Measurements from ENCODE around the gene GAREM1.
"Not testable (repeated sequence)": the region's sequence is repeated elsewhere in the genome, so short reads cannot be mapped to it uniquely, and the experiment has no call there.

Gene GAREM1

DNA sequence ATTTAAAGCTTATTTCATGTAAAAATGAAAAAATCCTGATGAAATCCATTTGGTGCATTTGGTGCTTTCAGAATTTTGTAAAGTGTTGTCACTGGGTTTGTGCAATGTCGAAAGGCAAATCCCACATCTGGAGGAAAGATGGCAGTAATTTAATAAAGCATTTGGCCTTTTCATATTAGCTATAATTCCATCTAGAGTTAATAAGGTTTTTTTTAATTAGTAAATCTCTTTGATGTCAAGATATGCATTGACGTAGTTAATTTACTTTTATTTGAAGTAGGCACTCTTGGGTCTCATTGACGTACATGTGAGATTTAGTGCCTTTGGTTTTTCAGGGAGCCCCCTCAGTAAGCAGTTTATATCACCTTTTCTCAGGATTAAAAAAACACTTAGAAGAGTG is 12.3 kb upstream of the GAREM1 start:
- TF ChIP-seq, protein P1, sequence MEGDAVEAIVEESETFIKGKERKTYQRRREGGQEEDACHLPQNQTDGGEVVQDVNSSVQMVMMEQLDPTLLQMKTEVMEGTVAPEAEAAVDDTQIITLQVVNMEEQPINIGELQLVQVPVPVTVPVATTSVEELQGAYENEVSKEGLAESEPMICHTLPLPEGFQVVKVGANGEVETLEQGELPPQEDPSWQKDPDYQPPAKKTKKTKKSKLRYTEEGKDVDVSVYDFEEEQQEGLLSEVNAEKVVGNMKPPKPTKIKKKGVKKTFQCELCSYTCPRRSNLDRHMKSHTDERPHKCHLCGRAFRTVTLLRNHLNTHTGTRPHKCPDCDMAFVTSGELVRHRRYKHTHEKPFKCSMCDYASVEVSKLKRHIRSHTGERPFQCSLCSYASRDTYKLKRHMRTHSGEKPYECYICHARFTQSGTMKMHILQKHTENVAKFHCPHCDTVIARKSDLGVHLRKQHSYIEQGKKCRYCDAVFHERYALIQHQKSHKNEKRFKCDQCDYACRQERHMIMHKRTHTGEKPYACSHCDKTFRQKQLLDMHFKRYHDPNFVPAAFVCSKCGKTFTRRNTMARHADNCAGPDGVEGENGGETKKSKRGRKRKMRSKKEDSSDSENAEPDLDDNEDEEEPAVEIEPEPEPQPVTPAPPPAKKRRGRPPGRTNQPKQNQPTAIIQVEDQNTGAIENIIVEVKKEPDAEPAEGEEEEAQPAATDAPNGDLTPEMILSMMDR (IDR thresholded peaks at IDR 0.05), result no peak
- peaks cover 8% of the 10 kb centered on the region for H3K4me1 Mint-ChIP-seq
- H3K4me3 Mint-ChIP-seq, result no peak overlapping the region
- H3K27me3 Mint-ChIP-seq (ENCODE audit: low read depth, poor library complexity), result no peaks in the 10 kb centered on the region
- H3K27ac Mint-ChIP-seq, result no peak overlapping the region
- no peaks in the 10 kb centered on the region for H3K9me3 Mint-ChIP-seq
- DNase-seq, result no peak
- no peaks in the 10 kb centered on the region for H3K36me3 Mint-ChIP-seq (ENCODE audit: low read depth)

DNA sequence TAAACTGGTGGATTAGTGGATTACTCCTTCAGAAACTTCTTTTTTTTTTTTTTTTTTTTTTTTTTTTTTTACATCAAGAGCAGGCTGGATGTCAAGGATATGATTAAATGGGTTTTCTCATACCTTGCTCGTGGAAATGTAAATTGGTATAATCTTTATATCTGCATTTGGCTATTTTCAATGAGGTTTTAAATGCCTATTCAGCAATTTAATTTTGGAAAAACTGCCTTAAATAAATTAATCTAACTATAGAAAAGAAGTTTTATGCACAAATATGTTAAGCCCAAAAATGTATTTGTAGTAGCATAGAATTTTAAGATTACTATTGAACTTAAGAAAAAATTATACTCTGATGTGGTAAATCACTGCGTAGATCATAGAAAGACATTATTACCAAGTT is 11.4 kb upstream of the GAREM1 start:
- Mint-ChIP-seq H3K27ac (no peak overlapping the region), H3K9me3 (no peaks in the 10 kb centered on the region), H3K36me3 (ENCODE audit: low read depth) (no peaks in the 10 kb centered on the region), H3K4me1 (peaks cover 4% of the 10 kb centered on the region), H3K4me3 (no peak overlapping the region), H3K27me3 (ENCODE audit: low read depth, poor library complexity) (no peaks in the 10 kb centered on the region)
- TF ChIP-seq, protein P1 (IDR thresholded peaks at IDR 0.05), result no peak
- no peak for DNase-seq

DNA sequence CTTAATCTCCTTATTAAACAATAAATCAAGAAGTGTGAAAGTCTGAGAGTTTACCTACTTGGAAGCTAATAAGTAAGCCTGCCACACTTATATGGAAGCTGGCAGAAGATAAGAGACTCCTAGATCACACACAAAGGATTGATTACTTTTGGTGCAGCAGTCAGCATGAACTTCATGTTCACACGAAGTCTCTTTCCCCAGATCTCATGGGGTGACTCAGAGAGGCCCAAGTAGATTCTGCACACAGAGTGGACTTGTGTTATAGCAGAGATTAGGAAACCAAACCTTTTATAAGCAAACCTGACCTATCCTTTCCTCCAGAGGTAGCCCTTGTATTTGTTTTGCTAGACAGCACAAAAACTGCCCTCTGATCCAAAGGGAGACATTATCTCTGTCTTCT is 9.9 kb upstream of the GAREM1 start:
- H3K27ac Mint-ChIP-seq, result no peak overlapping the region
- no peaks in the 10 kb centered on the region for H3K36me3 Mint-ChIP-seq (ENCODE audit: low read depth)
- TF ChIP-seq, protein P1 (IDR thresholded peaks at IDR 0.05), result no peak
- H3K9me3 Mint-ChIP-seq, result no peaks in the 10 kb centered on the region
- no peak for DNase-seq
- H3K27me3 Mint-ChIP-seq (ENCODE audit: low read depth, poor library complexity), result peaks cover 3% of the 10 kb centered on the region
- H3K4me3 Mint-ChIP-seq, result no peak overlapping the region
- H3K4me1 Mint-ChIP-seq, result peaks cover 4% of the 10 kb centered on the region

DNA sequence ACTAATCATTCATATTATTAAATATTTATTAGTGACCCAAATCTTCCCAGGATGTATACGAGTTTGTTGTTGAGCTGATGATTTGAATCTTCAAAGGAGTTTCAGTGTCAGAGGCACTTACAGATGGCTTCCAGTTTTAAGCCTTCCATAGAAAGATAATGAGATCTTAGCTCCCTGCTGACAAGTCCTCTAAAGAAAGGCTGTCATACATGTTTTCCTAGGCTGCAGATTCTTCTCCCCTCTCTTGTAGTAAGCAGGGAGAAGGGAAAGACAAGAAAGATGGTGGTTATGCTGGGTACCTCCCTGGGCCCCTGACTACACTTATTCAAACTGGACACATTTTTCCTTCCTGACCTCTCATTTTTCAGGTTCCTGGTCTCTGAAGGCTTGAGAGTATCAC is 8.1 kb upstream of the GAREM1 start:
- Mint-ChIP-seq H3K27ac (no peak overlapping the region), H3K36me3 (ENCODE audit: low read depth) (no peaks in the 10 kb centered on the region), H3K27me3 (ENCODE audit: low read depth, poor library complexity) (peaks cover 5% of the 10 kb centered on the region), H3K4me3 (no peak overlapping the region), H3K4me1 (peaks cover 4% of the 10 kb centered on the region), H3K9me3 (no peaks in the 10 kb centered on the region)
- no peak for DNase-seq
- TF ChIP-seq, protein P1 (IDR thresholded peaks at IDR 0.05), result no peak

DNA sequence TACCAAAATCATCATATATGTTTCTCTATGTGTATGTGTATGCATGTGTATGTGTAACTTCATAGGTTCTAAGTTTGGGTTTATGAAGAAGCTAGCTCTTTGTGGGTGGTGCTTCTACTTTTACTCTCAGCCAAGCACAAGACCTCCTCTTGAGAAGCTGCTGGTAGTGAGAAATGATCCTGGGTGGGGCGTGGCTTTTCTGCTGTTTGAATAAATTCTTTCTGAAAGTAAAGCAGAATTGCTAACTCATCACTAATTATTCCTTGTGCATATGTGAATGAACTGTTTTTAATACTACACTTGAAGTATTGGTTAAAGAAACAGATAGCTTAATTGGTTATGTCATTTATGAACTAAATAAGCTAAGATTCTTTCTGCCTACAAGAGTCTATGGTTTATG is 7.6 kb upstream of the GAREM1 start:
- DNase-seq, result no peak
- Mint-ChIP-seq H3K9me3 (no peaks in the 10 kb centered on the region), H3K4me1 (peaks cover 4% of the 10 kb centered on the region), H3K36me3 (ENCODE audit: low read depth) (no peaks in the 10 kb centered on the region), H3K27me3 (ENCODE audit: low read depth, poor library complexity) (peaks cover 10% of the 10 kb centered on the region), H3K27ac (no peak overlapping the region), H3K4me3 (no peak overlapping the region)
- TF ChIP-seq, protein P1 (IDR thresholded peaks at IDR 0.05), result no peak

DNA sequence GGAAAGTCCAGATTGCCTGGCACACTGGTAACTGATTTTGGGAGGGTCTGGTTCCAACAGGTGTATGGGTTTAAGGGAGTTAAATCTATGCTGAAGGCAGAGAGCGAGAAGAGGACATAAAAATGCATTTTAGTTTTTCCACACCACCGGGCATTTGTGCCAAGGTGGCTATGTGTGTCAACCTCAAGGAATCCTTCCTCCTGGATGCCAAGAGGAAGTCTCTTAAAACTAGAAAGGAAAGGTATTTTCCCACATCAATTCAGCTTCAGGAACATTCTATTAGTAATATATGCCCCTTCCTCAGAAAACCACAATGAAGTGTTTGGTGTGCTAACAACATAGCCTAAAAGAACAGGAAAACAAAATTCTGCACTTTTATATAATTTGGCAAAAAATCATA is 5.4 kb upstream of the GAREM1 start:
- Mint-ChIP-seq H3K36me3 (ENCODE audit: low read depth) (no peaks in the 10 kb centered on the region), H3K27me3 (ENCODE audit: low read depth, poor library complexity) (peaks cover 22% of the 10 kb centered on the region), H3K27ac (no peak overlapping the region), H3K4me1 (peaks cover 15% of the 10 kb centered on the region), H3K4me3 (no peak overlapping the region), H3K9me3 (no peaks in the 10 kb centered on the region)
- no peak for DNase-seq
- TF ChIP-seq, protein P1 (IDR thresholded peaks at IDR 0.05), result no peak

DNA sequence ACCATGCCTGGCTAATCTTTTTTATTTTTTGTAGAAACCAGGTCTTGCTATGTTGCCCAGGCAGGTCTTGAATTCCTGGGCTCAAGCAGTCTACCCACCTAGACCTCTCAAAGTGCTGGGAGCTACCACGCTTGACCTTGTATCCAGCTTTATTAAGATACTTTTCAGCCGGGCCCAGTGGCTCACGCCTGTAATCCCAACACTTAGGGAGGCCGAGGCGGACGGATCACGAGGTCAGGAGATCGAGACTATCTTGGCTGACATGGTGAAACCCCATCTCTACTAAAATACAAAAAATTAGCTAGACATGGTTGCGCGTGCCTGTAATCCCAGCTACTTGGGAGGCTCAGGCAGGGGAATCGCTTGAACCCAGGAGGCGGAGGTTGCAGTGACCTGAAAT is 4.4 kb upstream of the GAREM1 start:
- not testable (repeated sequence) for H3K27ac Mint-ChIP-seq; DNase-seq; H3K4me3 Mint-ChIP-seq; H3K36me3 Mint-ChIP-seq (ENCODE audit: low read depth); H3K9me3 Mint-ChIP-seq
- Mint-ChIP-seq H3K27me3 (ENCODE audit: low read depth, poor library complexity) (peaks cover 22% of the 10 kb centered on the region), H3K4me1 (peaks cover 16% of the 10 kb centered on the region)

All from nephron progenitor cell (in vitro differentiated cells).